HCT116 (cell line): ENCODE data around the gene RAD17. TPM values are rescaled to one million over a fixed set of nuclear protein-coding genes. Genes with fewer than 3 reads are reported as not detected.
"Not testable (repeated sequence)": the region's sequence is repeated elsewhere in the genome, so short reads cannot be mapped to it uniquely, and the experiment has no call there.

Source experiments
- ATAC-seq: fragments of 200-7000 bp; cut with Tn5 transposase; 2 replicates; pipeline ENCODE4 v1.9.1; 2020; ENCODE audit warnings: mild to moderate bottlenecking, moderate library complexity
- BruUV-seq: library from RNA; stranded (reverse); fragments of 400-500 nt; replicated peaks from 2 replicates; lab custom pipeline; 2021; lab: Mats Ljungman, UMichigan
- CTCF ChIA-PET: fragments of 300-600 bp; sonication (Branson Sonifier 250); formaldehyde crosslinking; loops from one replicate; lab custom pipeline; 2021; ENCODE audit warnings: antibody characterized with exemption; lab: Charles Lee
- POLR2A ChIA-PET: fragments of 300-600, 350-600 bp; sonication (Branson Sonifier 250); formaldehyde crosslinking; loops from one replicate; lab custom pipeline; 2021; ENCODE audit warnings: antibody characterized with exemption; lab: Charles Lee
- RAD21 ChIA-PET, 2 experiments: fragments of 300-600 bp; sonication (Branson Sonifier 250); formaldehyde crosslinking; loops; one replicate each; lab custom pipeline; 2023; ENCODE audit warnings: low total read pairs in 2 of 2; ENCODE audit not compliant: uncharacterized antibody in 2 of 2, unreplicated experiment in 2 of 2, low non-redundant PET in 1 of 2; lab: Charles Lee
- DNase-seq: peaks from one replicate; pipeline ENCODE4 v3.0.0-alpha.2; 2010; ENCODE audit warnings: low read depth, low spot score
- H2AFZ ChIP-seq: fragments of 200-600 bp; shearing (Covaris generic), sonication (generic); 2 replicates; pipeline ENCODE4 v1.6.1; 2017; ENCODE audit warnings: low read depth, mixed run types, mixed read lengths, antibody characterized with exemption, low read length; ENCODE audit not compliant: poor library complexity, severe bottlenecking
- H3K27ac ChIP-seq: 2 replicates; pipeline ENCODE4 v1.5.1; 2012; ENCODE audit warnings: low read depth, low read length
- H3K27me3 ChIP-seq: fragments of 200-600 bp; sonication (generic); 2 replicates; pipeline ENCODE4 v1.6.1; 2016; ENCODE audit warnings: mixed run types, low read length, mixed read lengths; ENCODE audit not compliant: insufficient read depth
- H3K36me3 ChIP-seq, 2 experiments: fragments of 200-500 bp in 1 of 2; fragments of 200-600 bp in 1 of 2; sonication (Bioruptor generic) in 1 of 2; sonication (generic) in 1 of 2; 2 replicates each; pipeline versions ENCODE4 v1.5.1 to v1.6.1; 2014 to 2016; ENCODE audit warnings: low read length in 2 of 2, inconsistent platforms in 1 of 2, mixed read lengths in 1 of 2, mixed run types in 1 of 2; ENCODE audit not compliant: insufficient read depth in 2 of 2, control insufficient read depth in 1 of 2
- H3K4me1 ChIP-seq, 2 experiments: fragments of 200-600 bp in 1 of 2; sonication (generic) in 1 of 2; 2 replicates each; pipeline versions ENCODE4 v1.5.1 to v1.6.1; 2012 to 2017; ENCODE audit warnings: low read length in 2 of 2, inconsistent platforms in 1 of 2, mild to moderate bottlenecking in 1 of 2, mixed read lengths in 1 of 2, mixed run types in 1 of 2, moderate library complexity in 1 of 2; ENCODE audit not compliant: insufficient read depth in 2 of 2, control insufficient read depth in 1 of 2
- H3K4me2 ChIP-seq: fragments of 200-600 bp; sonication (generic); 2 replicates; pipeline ENCODE4 v1.6.1; 2017; ENCODE audit warnings: mixed run types, low read length, mixed read lengths
- H3K4me3 ChIP-seq, 2 experiments: fragments of 200-600 bp in 1 of 2; sonication (generic) in 1 of 2; replicated peaks in 1 of 2; 2 replicates each; pipeline ENCODE4 v1.5.1; 2011 to 2016; ENCODE audit warnings: low read length in 2 of 2, control low read depth in 1 of 2, low read depth in 1 of 2, mild to moderate bottlenecking in 1 of 2, mixed read lengths in 1 of 2, mixed run types in 1 of 2
- H3K79me2 ChIP-seq: fragments of 200-600 bp; sonication (generic); 2 replicates; pipeline ENCODE4 v1.6.1; 2017; ENCODE audit warnings: mild to moderate bottlenecking, mixed run types, low read length, moderate library complexity, mixed read lengths; ENCODE audit not compliant: insufficient read depth
- H3K9ac ChIP-seq: fragments of 200-600 bp; sonication (generic); 2 replicates; pipeline ENCODE4 v1.6.1; 2016; ENCODE audit warnings: low read length, mixed read lengths
- H3K9me2 ChIP-seq: fragments of 200-600 bp; sonication (generic), shearing (Covaris generic); 2 replicates; pipeline ENCODE4 v1.6.1; 2017; ENCODE audit warnings: mixed run types, mild to moderate bottlenecking, moderate library complexity; ENCODE audit not compliant: insufficient read depth
- H3K9me3 ChIP-seq, 2 experiments: fragments of 200-500 bp in 1 of 2; fragments of 200-600 bp in 1 of 2; sonication (Bioruptor generic) in 1 of 2; sonication (generic) in 1 of 2; 2 replicates each; pipeline ENCODE4 v1.6.1; 2014 to 2017; ENCODE audit warnings: low read length in 2 of 2, mixed read lengths in 2 of 2, inconsistent platforms in 1 of 2, low read depth in 1 of 2, mild to moderate bottlenecking in 1 of 2, mixed run types in 1 of 2, moderate library complexity in 1 of 2; ENCODE audit not compliant: control insufficient read depth in 1 of 2, insufficient read depth in 1 of 2
- H4K20me1 ChIP-seq: fragments of 200-600 bp; sonication (generic), shearing (Covaris generic); 2 replicates; pipeline ENCODE4 v1.6.1; 2017; ENCODE audit warnings: mixed run types, mild to moderate bottlenecking, moderate library complexity; ENCODE audit not compliant: insufficient read depth
- CEBPB ChIP-seq: IDR thresholded peaks from 2 replicates; pipeline ENCODE4 v1.6.1; 2012; ENCODE audit warnings: low read depth
- ELF1 ChIP-seq: IDR thresholded peaks from 2 replicates; pipeline ENCODE4 v1.6.1; 2012; ENCODE audit warnings: low read depth, borderline replicate concordance
- EZH2phosphoT487 ChIP-seq: fragments of 200-600 bp; IDR thresholded peaks from 2 replicates; pipeline ENCODE4 v1.6.1; 2018; ENCODE audit warnings: antibody characterized with exemption, borderline replicate concordance
- POLR2AphosphoS5 ChIP-seq: IDR thresholded peaks from 2 replicates; pipeline ENCODE4 v1.6.1; 2011; ENCODE audit warnings: mild to moderate bottlenecking, low read depth, low read length, moderate library complexity
- SIN3A ChIP-seq: IDR thresholded peaks from 2 replicates; pipeline ENCODE4 v1.6.1; 2012; ENCODE audit warnings: low read depth
- SP1 ChIP-seq: IDR thresholded peaks from 2 replicates; pipeline ENCODE4 v1.6.1; 2012; ENCODE audit warnings: low read depth
- SRF ChIP-seq: IDR thresholded peaks from 2 replicates; pipeline ENCODE4 v1.6.1; 2012; ENCODE audit warnings: low read depth
- TCF7L2 ChIP-seq: IDR thresholded peaks from 2 replicates; pipeline ENCODE4 v1.7.0; 2011; ENCODE audit warnings: borderline replicate concordance, inconsistent platforms; ENCODE audit not compliant: insufficient read depth, insufficient read length; ENCODE audit errors: extremely low read depth
- ZBTB33 ChIP-seq: IDR thresholded peaks from 2 replicates; pipeline ENCODE4 v1.6.1; 2011; ENCODE audit warnings: mild to moderate bottlenecking, low read length, moderate library complexity; ENCODE audit not compliant: insufficient replicate concordance; ENCODE audit errors: extremely low read depth
- ZNF274 ChIP-seq: fragments of 200-500 bp; sonication (Bioruptor generic); IDR thresholded peaks from 2 replicates; pipeline ENCODE4 v1.6.1; 2014; ENCODE audit warnings: mild to moderate bottlenecking, low read depth, low read length, inconsistent platforms
- intact Hi-C: fragments of 100-400 bp; cut with micrococcal nuclease; formaldehyde crosslinking; loops from 2 replicates; pipeline ENCODE4 v1.10.0; 2022
- total RNA-seq: library from RNA; stranded (reverse); gene quantifications from one replicate; pipeline ENCODE4 v1.2.1, GENCODE V29; 2021; ENCODE audit not compliant: unreplicated experiment

RAD17 gene
- total RNA-seq, 1 experiment from 2014 or later: 29.0 TPM

- Histone ChIP-seq H3K79me2 (no peaks in the 10 kb centered on the region), H3K4me1 (peaks cover 0 to 8% of the 10 kb centered on the region in 2 experiments; a peak in 2 of 4 replicates), H3K9me2 (no peaks in the 10 kb centered on the region), H2AFZ (no peak overlapping the region), H3K9me3 (no peaks in the 10 kb centered on the region), H3K36me3 (no peaks in the 10 kb centered on the region), H3K9ac (no peak overlapping the region), H3K4me3 (no peak overlapping the region), H4K20me1 (no peaks in the 10 kb centered on the region), H3K4me2 (no peak overlapping the region), H3K27me3 (no peaks in the 10 kb centered on the region), H3K27ac (no peak overlapping the region)
- CTCF ChIA-PET: interaction anchor here (1.2 kb wide), 1 partner anchor 359 kb away, joined by 4 read pairs; the partner anchor contains the start of gene SLC30A5
- POLR2A ChIA-PET: no interaction called here
- RAD21 ChIA-PET: no interaction called here
- intact Hi-C loops: no loop called here
- ATAC-seq (no peak), DNase-seq (no peak)
- no TSS peak for BruUV-seq
- TF ChIP-seq EZH2phosphoT487 (no peak), ZBTB33 (no peak), TCF7L2 (no peak), SP1 (no peak), POLR2AphosphoS5 (no peak), ZNF274 (no peak), SRF (no peak), ELF1 (no peak), CEBPB (no peak), SIN3A (no peak)
Measured at GRCh38 chr5:69451941-69452647, 82.5 kb downstream of the RAD17 start.

GRCh38 chr5:69453487-69453886, 83.9 kb downstream of the RAD17 start:
- H3K9me2 ChIP-seq, RAD21 ChIA-PET, H3K4me2 ChIP-seq, DNase-seq, BruUV-seq, H3K27me3 ChIP-seq, ATAC-seq, H3K9me3 ChIP-seq, H3K9ac ChIP-seq, H3K79me2 ChIP-seq, H3K27ac ChIP-seq, intact Hi-C loops, H2AFZ ChIP-seq, H4K20me1 ChIP-seq, POLR2A ChIA-PET, H3K4me3 ChIP-seq, CTCF ChIA-PET, H3K4me1 ChIP-seq, H3K36me3 ChIP-seq: not testable (repeated sequence)
